Measurements from ENCODE around the gene SPNS3. TPM values are rescaled to one million over a fixed set of nuclear protein-coding genes. Genes with fewer than 3 reads are reported as not detected.

Gene SPNS3
- total RNA-seq, 1 experiment from 2014 or later: 0.37 TPM

DNA sequence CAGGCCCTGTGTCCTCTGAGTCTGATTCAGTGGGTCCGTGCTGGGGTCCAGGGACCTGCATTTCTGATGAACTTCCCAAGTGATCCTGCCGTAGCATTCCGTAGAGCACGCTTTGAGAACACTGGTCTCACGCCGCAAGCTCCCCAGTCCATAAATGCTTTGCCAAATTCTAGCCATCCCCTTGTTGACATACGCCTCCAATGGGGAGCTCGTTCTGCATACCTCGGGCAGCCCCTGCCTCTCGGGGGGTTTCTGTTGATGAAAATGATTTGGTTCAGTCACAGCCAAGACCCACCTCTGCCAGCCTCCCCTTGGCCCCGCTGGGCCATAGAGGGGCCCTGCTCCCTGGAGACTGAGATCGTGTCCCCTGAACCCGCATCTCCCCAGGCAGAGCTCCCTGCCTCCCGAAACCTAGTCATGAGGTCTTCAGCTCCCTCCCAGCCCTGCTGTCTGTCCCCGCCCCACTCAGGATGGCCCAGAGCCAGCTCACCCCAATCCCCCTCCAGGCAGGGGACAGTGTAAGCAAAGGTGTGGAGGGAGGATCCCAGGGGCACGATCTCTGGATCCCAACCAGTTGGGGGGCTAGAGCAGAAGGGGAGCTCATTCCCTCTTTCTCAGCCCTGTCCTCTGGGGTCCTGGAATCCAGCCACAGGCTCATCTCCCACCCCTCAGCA, 48.7 kb downstream of the SPNS3 start:
- CTCF ChIA-PET: no interaction called here
- RAD21 ChIA-PET (ENCODE audit: low non-redundant PET in 1 of 2, low total read pairs in 2 of 2, uncharacterized antibody in 2 of 2, unreplicated experiment in 2 of 2): no interaction called here
- DNase-seq (ENCODE audit: low read depth, low spot score) (no peak), ATAC-seq (no peak)
- peak overlapping the region; percentile 75 for H3K27ac ChIP-seq (ENCODE audit: low read depth, low read length)
- no peaks in the 10 kb centered on the region for H4K20me1 ChIP-seq (ENCODE audit: insufficient read depth)
- no TSS peak for BruUV-seq (replicated peaks)
- no peaks in the 10 kb centered on the region for H3K79me2 ChIP-seq (ENCODE audit: insufficient read depth, low read length)
- no peaks in the 10 kb centered on the region for H3K9me3 ChIP-seq (ENCODE audit: control insufficient read depth in 1 of 2, insufficient read depth in 1 of 2, low read depth in 1 of 2, low read length in 2 of 2)
- H3K4me1 ChIP-seq (ENCODE audit: control insufficient read depth in 1 of 2, insufficient read depth in 2 of 2, low read length in 2 of 2): peaks cover 20 to 41% of the 10 kb centered on the region in 2 experiments
- H2AFZ ChIP-seq (ENCODE audit: low read depth, low read length, poor library complexity, severe bottlenecking): no peak overlapping the region
- H3K9ac ChIP-seq (ENCODE audit: low read length): peak overlapping the region; percentile 65
- H3K27me3 ChIP-seq (ENCODE audit: insufficient read depth, low read length): no peaks in the 10 kb centered on the region
- TF ChIP-seq SIN3A (IDR thresholded peaks at IDR 0.05; ENCODE audit: low read depth) (no peak), POLR2A (IDR thresholded peaks at IDR 0.05; ENCODE audit: borderline replicate concordance, extremely low read depth, insufficient read depth, insufficient read length) (no peak), EGR1 (IDR thresholded peaks at IDR 0.05; ENCODE audit: low read depth) (no peak), JUND (IDR thresholded peaks at IDR 0.05) (no peak), ZFX (IDR thresholded peaks at IDR 0.05) (no peak), SRF (IDR thresholded peaks at IDR 0.05; ENCODE audit: low read depth) (no peak), EZH2 (IDR thresholded peaks at IDR 0.05) (no peak), FOSL1 (IDR thresholded peaks at IDR 0.05; ENCODE audit: low read depth) (no peak), TCF7L2 (IDR thresholded peaks at IDR 0.05; ENCODE audit: borderline replicate concordance, extremely low read depth, insufficient read depth, insufficient read length) (no peak), POLR2AphosphoS5 (IDR thresholded peaks at IDR 0.05; ENCODE audit: low read depth, low read length) (no peak), ELF1 (IDR thresholded peaks at IDR 0.05; ENCODE audit: borderline replicate concordance, low read depth) (no peak)
- peak overlapping the region in 1 of 2 experiments; percentile 45; a peak in 2 of 4 replicates for H3K4me3 ChIP-seq (replicated peaks in 1 of 2; ENCODE audit: low read depth in 1 of 2, low read length in 2 of 2)
- intact Hi-C loops (cut with micrococcal nuclease): no loop called here
- H3K4me2 ChIP-seq (ENCODE audit: low read length): peak overlapping the region; percentile 81
- no peaks in the 10 kb centered on the region for H3K36me3 ChIP-seq (ENCODE audit: control insufficient read depth in 1 of 2, insufficient read depth in 2 of 2, low read length in 2 of 2)
- no peaks in the 10 kb centered on the region for H3K9me2 ChIP-seq (ENCODE audit: insufficient read depth)
- POLR2A ChIA-PET: no interaction called here

All from HCT116 (cell line).